HG03025 (cell line): ENCODE measurements around the gene VPS16.

ENCODE experiments used
- ATAC-seq: cut with Tn5 transposase; IDR thresholded peaks from one replicate; pipeline ENCODE4 v1.9.1; 2021; ENCODE audit warnings: mild to moderate bottlenecking, moderate library complexity; ENCODE audit not compliant: unreplicated experiment, low FRiP score

VPS16 gene

GRCh38 chr20:2840138-2840966, at the start of gene VPS16, which contains the start of gene PCED1A:
Gene VPS16 (plus strand): TSS chr20:2840745. CDS start chr20:2840775, 30 bp downstream.
Gene PCED1A (minus strand): TSS chr20:2840655. CDS start chr20:2839912, 743 bp downstream.
- peak; percentile 94 for ATAC-seq

- no peak for ATAC-seq
Observed at GRCh38 chr20:2793471-2793870, 47.1 kb upstream of the VPS16 start.

- no peak for ATAC-seq
Observed at GRCh38 chr20:2794202-2794748, 46.3 kb upstream of the VPS16 start.

GRCh38 chr20:2794866-2795447, 45.6 kb upstream of the VPS16 start:
- ATAC-seq, result no peak

- no peak for ATAC-seq
Observed at GRCh38 chr20:2795451-2795850, 45.1 kb upstream of the VPS16 start.

GRCh38 chr20:2796011-2796660, 44.4 kb upstream of the VPS16 start:
- ATAC-seq, result no peak

GRCh38 chr20:2797136-2797983, 43.2 kb upstream of the VPS16 start:
- no peak for ATAC-seq

GRCh38 chr20:2798095-2798805, 42.3 kb upstream of the VPS16 start:
- no peak for ATAC-seq

GRCh38 chr20:2798814-2799213, 41.7 kb upstream of the VPS16 start:
- ATAC-seq, result no peak

GRCh38 chr20:2799271-2799670, 41.3 kb upstream of the VPS16 start:
- no peak for ATAC-seq

- ATAC-seq, result no peak
Observed at GRCh38 chr20:2799688-2800520, 40.6 kb upstream of the VPS16 start.

- no peak for ATAC-seq
Observed at GRCh38 chr20:2800521-2801285, 39.8 kb upstream of the VPS16 start, which contains the start of gene CPXM1. Gene CPXM1 (minus strand): TSS chr20:2800627. CDS start chr20:2800572, 55 bp downstream.

GRCh38 chr20:2801286-2801728, 39.2 kb upstream of the VPS16 start:
- ATAC-seq, result no peak

GRCh38 chr20:2804041-2804828, 36.3 kb upstream of the VPS16 start:
- no peak for ATAC-seq

- ATAC-seq, result no peak
Observed at GRCh38 chr20:2804852-2805688, 35.5 kb upstream of the VPS16 start.

- no peak for ATAC-seq
Observed at GRCh38 chr20:2805689-2806350, 34.7 kb upstream of the VPS16 start.
